HG03066 (cell line): ENCODE results near the gene RETREG2.

Source experiments
- ATAC-seq: cut with Tn5 transposase; IDR thresholded peaks from one replicate; pipeline ENCODE4 v1.9.1; 2021; ENCODE audit warnings: low read depth; ENCODE audit not compliant: unreplicated experiment

Gene RETREG2

DNA sequence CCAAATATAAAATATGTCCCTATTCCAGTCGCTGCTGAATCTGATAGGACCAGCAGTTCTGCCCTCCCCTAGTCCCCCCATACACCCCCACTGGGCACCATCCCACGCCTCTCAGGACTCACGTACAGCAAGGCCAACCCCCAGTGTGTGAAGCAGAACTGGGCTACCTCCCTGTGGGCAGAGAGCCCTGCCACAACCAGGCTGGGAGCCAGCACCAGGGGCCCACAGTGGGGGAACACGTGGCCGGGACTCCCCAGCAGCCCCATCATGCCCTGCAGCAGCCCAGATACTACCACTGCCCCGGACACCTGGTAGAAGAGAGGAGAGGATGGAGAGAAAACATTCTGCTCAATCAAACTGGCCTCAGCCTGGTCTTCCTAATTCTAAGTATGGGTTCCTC, 9.5 kb upstream of the RETREG2 start:
- ATAC-seq = no peak

GRCh38 chr2:219168932-219169331, 9.1 kb upstream of the RETREG2 start:
- no peak for ATAC-seq

DNA sequence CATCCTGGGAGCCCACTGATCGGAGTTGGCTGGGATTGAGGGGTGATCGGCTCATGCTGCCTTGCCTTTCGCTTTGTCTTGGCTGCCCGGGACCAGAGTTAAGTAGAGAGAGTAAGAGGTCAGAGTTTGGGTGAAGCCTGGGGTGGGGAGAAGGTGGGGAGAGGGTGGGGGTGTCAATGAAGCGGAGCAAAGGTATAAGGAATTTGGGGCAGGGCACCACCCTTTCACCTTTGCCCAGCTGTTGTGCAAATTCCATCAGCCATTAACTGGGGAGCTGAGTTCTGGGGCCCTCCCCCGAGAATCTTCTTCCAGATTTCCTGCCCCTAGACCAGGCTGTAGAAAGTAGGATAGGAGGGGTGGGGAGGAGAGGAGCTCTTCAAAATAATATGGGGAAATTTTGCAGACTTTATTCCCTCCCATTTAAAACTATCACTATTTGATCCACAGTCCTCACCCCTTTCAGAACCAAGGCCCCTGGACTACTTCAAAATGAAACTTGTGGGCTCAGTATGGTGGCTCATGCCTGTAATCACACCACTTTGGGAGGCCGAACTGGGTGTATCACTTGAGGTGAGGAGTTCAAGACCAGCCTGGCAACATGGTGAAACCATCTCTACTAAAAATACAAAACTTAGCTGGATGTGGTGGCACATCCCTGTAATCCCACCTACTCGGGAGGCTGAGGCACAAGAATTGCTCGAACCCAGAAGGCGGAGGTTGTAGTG, 8.0 kb upstream of the RETREG2 start, which contains the start of gene SLC23A3:
TSS of gene SLC23A3 (minus strand) at position 100 of the 725 bp plus-strand sequence. CDS start at position 55, 45 bp downstream.
- no peak for ATAC-seq

DNA sequence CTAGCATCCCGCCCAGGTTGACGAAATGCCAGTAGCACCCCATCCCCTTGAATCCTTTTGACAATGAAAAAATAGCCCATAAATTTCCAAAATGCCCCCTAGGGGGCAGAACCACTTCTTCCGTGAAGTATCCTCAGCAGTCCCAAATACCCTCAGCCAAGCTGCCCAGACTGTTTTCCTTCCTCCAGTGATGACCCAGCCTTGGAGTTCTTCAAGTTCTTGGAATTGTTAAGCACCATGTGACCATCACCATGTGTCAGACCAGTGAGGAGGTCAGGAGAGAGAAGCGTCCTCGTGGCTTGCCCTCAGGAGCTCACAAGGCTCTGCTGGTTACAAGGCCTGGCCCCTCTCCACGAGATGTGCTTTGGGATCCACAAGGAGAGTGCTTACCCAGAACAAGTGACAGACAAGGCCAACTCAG, 6.8 kb upstream of the RETREG2 start:
- ATAC-seq = no peak

DNA sequence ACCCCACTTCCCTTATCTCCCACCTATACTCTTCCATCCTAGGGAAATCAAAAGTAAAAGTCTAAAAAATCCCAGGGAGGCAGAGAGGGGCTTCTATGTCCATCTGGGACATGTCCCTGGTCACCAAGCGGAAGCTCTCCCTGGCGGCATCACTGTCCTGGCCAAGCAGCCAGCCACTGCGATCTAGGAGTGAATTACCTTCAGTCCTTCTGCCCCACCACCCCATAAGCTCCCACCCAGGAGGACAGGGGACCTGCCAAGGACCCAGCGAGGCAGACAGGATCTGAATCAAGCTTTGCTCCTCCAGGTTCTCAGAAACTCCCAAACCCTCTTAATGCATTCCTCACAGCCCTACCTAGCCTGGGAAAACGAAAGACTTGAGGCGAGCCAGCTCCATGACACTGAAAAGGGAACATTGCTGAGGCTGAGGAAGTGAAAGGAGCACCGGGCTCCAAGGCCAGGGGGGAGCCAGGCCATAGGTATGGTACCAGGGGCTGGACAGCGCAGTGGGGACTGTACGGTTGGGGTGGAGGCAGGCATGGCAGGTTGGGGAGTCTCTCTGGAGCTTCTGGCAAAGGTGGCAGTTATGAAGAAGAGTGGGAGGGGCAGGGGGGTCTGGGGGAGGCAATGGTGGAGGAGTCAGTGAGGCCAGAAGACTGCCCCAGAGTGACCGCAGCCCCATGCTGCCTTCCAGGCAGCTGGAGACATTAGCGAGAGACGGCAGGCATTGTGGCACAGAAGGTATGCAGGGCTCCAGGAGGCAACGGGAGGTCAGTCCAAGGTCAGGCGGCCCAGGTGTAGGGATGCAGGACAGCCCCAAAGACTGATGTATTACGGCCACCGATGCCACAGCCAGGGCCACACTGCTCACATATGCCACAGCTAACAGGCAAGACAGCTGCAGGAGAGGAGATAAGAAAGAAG, 5.6 kb upstream of the RETREG2 start:
- no peak for ATAC-seq

DNA sequence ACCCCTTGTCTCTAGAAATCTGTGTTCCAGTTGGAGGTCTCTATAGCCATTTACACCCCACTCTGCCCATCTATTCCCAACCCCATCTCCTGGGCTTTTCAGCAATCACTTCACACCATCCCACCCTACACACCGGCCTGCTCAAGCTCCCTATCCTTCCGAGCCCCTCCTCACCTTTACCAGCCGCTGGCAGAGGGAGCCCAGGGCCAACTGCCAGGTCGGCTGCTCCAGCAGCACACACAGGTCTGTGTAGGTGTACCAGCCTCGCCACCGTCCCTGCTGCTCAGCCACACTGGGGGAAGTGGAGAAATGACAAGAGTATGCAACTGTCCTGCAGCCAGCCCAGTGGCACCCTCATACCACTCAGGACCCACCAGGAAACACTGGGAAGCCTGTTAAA, 4.9 kb upstream of the RETREG2 start:
- no peak for ATAC-seq

DNA sequence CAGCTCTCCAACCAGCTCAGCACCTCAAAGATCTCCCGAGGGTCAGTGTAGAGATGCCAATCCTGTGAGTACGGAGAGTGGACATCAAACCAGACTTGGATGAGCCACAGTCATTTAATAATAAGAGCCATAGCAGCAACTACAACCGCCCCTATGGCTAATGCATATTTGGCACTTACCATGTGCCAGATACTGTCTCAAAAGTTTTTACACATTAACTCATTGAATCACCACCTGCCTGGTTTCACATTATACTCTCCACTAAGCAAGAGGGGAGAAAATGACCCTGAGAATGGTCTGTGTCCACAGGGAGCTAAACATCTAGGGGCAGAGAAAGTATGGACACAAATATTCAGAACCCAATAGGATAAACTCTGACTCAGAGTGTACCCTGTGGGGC, 3.9 kb upstream of the RETREG2 start:
- no peak for ATAC-seq

DNA sequence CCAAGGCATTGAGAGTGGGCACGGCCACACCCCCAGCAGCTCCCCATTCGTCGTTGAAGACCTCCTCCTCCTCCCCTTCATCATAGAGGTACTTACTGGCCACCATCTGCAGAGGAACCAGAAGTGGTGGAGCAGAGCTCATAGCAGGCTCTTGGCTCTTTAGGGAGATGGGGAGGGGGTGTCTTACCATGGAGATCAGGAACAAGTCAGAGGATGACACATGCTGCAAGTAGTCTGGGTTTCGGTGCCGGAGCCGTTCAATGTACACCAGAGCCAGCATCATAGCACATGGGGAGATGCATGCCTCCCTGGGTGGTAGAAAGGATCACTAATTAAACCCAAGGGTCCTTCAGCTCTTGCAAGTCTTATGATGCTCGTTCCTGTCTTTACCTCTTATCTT, 3.3 kb upstream of the RETREG2 start:
- ATAC-seq = no peak

DNA sequence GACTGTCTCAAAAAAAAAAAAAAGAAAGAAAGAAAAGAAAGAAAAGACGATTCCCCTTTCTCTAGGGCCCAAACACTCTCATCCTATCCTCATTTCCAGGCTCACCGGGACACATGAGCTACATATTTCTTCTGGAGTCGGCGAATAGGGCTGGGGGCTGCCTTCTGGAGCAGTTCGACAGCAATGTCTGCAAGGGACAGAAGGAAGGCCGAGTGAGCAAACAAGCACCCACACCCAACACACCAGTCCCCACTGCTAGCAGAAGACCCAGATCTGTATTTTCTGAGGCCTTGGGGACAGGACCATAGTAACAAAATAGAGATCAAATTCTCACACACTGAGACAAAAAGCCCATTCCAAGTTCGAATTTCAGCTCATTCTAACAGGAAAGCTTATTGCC, 2.6 kb upstream of the RETREG2 start:
- no peak for ATAC-seq

- ATAC-seq = peak; percentile 36
Observed at GRCh38 chr2:219175928-219176817, 1.9 kb upstream of the RETREG2 start.

DNA sequence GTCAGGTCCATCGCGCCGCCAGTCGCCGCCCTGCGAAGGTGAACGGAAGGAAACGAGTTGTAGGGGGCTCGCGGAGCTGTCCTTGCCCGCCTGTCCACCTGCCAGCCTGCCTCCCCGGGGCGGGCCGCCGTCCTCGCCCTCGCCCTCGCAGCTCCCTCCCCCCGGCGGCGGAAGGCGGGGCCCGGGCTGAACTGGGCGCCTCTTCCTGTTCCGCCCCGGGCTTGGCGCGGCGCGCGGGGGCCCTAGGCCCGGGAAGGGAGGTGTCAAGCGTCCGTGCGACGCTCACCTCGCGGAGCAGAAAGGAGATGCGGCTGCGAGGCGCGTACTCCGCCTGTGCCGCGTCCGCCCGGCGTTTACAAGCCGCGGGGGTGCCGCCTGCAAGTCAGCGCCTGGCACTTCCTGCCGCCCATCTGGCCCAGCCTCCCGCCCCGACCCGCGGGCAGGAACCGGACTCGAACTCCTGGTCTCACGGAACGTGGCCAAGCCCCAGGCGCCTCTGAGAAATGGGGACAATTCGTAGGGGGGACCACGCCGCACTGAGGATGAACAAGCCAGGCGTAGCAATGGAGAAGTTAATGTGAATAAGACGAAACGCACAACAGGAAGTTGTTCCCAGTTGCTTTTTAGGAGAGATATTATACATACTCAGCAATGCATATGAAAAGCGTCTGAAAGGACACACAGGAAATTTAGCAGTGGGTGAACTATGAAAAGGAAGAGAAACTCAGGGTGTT, 1.1 kb upstream of the RETREG2 start, which contains the start of gene CNPPD1:
TSS of gene CNPPD1 (minus strand) at position 108 of the 734 bp plus-strand sequence. CDS start at position 11, 97 bp downstream.
- ATAC-seq = peak; percentile 61

GRCh38 chr2:219178377-219179175, 501 bp downstream of the RETREG2 start:
- peak; percentile 18 for ATAC-seq

DNA sequence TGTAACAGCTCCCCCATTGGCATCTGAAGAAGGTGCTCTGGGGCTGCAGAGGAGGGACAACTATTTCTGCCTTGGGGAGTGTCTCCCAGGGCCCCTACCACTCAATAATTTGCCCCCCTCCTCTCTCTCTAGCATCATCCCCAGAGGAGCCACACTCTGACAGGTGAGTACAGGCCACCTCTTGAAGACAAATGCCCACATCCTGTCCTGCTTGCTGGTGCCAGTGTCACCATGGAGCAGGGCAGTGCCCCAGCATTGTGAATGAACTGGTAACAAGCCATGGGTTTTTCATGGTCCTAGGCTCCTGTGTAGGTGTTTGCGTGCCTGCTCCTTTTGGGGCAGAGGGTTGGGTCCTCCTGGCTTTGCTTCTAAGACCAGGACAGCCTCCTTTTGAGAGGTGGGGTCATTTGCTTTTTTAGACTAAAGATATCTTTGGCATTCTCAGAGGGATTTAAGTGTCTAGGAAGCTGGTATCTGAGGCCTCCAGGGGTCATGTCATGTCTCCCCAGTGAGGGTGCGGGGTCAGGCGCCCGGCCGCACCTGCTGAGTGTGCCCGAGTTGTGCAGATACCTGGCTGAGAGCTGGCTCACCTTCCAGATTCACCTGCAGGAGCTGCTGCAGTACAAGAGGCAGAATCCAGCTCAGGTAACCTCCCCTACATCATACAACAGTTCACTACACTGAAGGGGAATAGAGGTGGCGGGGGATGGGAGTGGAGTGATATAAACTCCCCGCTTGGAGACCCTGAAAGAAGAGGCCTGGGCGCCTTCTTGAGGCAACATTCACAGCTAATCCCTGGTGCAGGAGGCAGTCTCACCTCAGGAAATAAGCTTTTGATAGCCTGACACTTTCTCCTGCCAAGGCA, 1.8 kb downstream of the RETREG2 start:
- ATAC-seq = no peak

DNA sequence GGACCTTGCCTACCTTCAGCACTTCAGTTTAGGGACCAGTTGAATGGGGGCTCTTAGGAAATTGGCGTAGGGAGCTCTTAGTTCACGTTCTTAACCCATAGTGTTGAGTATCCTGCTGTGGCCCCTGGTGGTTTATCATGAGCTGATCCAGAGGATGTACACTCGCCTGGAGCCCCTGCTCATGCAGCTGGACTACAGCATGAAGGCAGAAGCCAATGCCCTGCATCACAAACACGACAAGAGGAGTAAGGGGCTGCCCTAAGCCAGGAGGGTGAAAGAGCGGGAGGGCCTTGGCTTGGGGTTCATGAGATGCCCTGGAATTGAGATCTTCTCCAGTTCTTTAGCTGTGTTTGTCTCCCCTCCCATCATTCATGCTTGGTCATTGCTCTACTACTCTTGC, 2.9 kb downstream of the RETREG2 start:
- ATAC-seq = no peak

GRCh38 chr2:219181531-219181930, 3.5 kb downstream of the RETREG2 start:
- no peak for ATAC-seq

GRCh38 chr2:219182331-219183150, 4.5 kb downstream of the RETREG2 start:
- no peak for ATAC-seq

- ATAC-seq = no peak
Observed at GRCh38 chr2:219183151-219183772, 5.2 kb downstream of the RETREG2 start.
